KMS-11 (cell line): ENCODE measurements around the gene ZNF134.

ENCODE experiments used
- H2AFZ ChIP-seq: fragments of 200-600 bp; sonication (generic); 2 replicates; pipeline ENCODE4 v1.6.1; 2016; ENCODE audit warnings: antibody characterized with exemption, mixed run types, low read depth
- H3K27ac ChIP-seq: fragments of 200-600 bp; sonication (generic); 2 replicates; pipeline ENCODE4 v1.6.1; 2016; ENCODE audit warnings: mild to moderate bottlenecking, mixed run types
- H3K27me3 ChIP-seq: fragments of 200-600 bp; sonication (generic); 2 replicates; pipeline ENCODE4 v1.6.1; 2017; ENCODE audit warnings: mild to moderate bottlenecking, low read depth, mixed run types, moderate library complexity; ENCODE audit not compliant: insufficient read depth
- H3K36me3 ChIP-seq: fragments of 200-600 bp; sonication (generic); 2 replicates; pipeline ENCODE4 v1.6.1; 2017; ENCODE audit warnings: mild to moderate bottlenecking, mixed run types; ENCODE audit not compliant: insufficient read depth
- H3K4me1 ChIP-seq: fragments of 200-600 bp; sonication (generic); 2 replicates; pipeline ENCODE4 v1.6.1; 2016; ENCODE audit warnings: mild to moderate bottlenecking, low read depth, mixed run types; ENCODE audit not compliant: poor library complexity, severe bottlenecking
- H3K4me2 ChIP-seq: fragments of 200-600 bp; sonication (generic); 2 replicates; pipeline ENCODE4 v1.7.0; 2016; ENCODE audit warnings: mild to moderate bottlenecking, mixed run types
- H3K4me3 ChIP-seq: fragments of 200-600 bp; sonication (generic); IDR thresholded peaks from 2 replicates; pipeline ENCODE4 v1.6.1; 2017; ENCODE audit warnings: low read depth, low read length, mixed read lengths; ENCODE audit not compliant: insufficient read depth
- H3K79me2 ChIP-seq: fragments of 200-600 bp; sonication (generic); 2 replicates; pipeline ENCODE4 v1.6.1; 2016; ENCODE audit warnings: low read depth, mixed run types; ENCODE audit not compliant: insufficient read depth
- H3K9ac ChIP-seq: fragments of 200-600 bp; sonication (generic); 2 replicates; pipeline ENCODE4 v1.6.1; 2016; ENCODE audit warnings: mild to moderate bottlenecking, mixed run types
- H4K20me1 ChIP-seq: fragments of 200-600 bp; sonication (generic); 2 replicates; pipeline ENCODE4 v1.6.1; 2016; ENCODE audit warnings: mild to moderate bottlenecking, mixed run types; ENCODE audit not compliant: insufficient read depth
- CTCF ChIP-seq: fragments of 200-600 bp; sonication (generic); conservative IDR thresholded peaks from 2 replicates; pipeline ENCODE4 v1.6.1; 2017; ENCODE audit warnings: low read depth, mild to moderate bottlenecking, antibody characterized with exemption, low read length, moderate library complexity, mixed read lengths

Gene ZNF134

GRCh38 chr19:57653689-57654088, 39.6 kb downstream of the ZNF134 start:
- no peaks in the 10 kb centered on the region for H3K27me3 ChIP-seq
- H3K27ac ChIP-seq: no peak overlapping the region
- H3K9ac ChIP-seq: no peak overlapping the region
- H4K20me1 ChIP-seq: no peaks in the 10 kb centered on the region
- no peak overlapping the region for H3K4me2 ChIP-seq
- H3K36me3 ChIP-seq: no peaks in the 10 kb centered on the region
- no peaks in the 10 kb centered on the region for H3K79me2 ChIP-seq
- H3K4me1 ChIP-seq: no peaks in the 10 kb centered on the region
- TF ChIP-seq CTCF: no peak
- H2AFZ ChIP-seq: no peak overlapping the region
- no peak overlapping the region for H3K4me3 ChIP-seq

GRCh38 chr19:57655443-57655842, 41.4 kb downstream of the ZNF134 start:
- no peak overlapping the region for H3K4me3 ChIP-seq
- H3K4me1 ChIP-seq: no peaks in the 10 kb centered on the region
- no peaks in the 10 kb centered on the region for H4K20me1 ChIP-seq
- H3K9ac ChIP-seq: no peak overlapping the region
- no peak overlapping the region for H3K4me2 ChIP-seq
- no peaks in the 10 kb centered on the region for H3K27me3 ChIP-seq
- no peak overlapping the region for H2AFZ ChIP-seq
- H3K27ac ChIP-seq: no peak overlapping the region
- no peak for TF ChIP-seq CTCF
- H3K79me2 ChIP-seq: no peaks in the 10 kb centered on the region
- no peaks in the 10 kb centered on the region for H3K36me3 ChIP-seq

GRCh38 chr19:57656346-57656745, 42.3 kb downstream of the ZNF134 start:
- H3K79me2 ChIP-seq: no peaks in the 10 kb centered on the region
- no peak overlapping the region for H2AFZ ChIP-seq
- H3K9ac ChIP-seq: no peak overlapping the region
- no peak overlapping the region for H3K4me2 ChIP-seq
- no peaks in the 10 kb centered on the region for H3K27me3 ChIP-seq
- H3K4me1 ChIP-seq: no peaks in the 10 kb centered on the region
- no peak overlapping the region for H3K27ac ChIP-seq
- TF ChIP-seq CTCF: no peak
- no peaks in the 10 kb centered on the region for H3K36me3 ChIP-seq
- no peak overlapping the region for H3K4me3 ChIP-seq
- H4K20me1 ChIP-seq: no peaks in the 10 kb centered on the region

GRCh38 chr19:57664269-57665127, 50.5 kb downstream of the ZNF134 start:
- Histone ChIP-seq H3K79me2 (no peaks in the 10 kb centered on the region), H3K4me3 (no peak overlapping the region), H3K9ac (no peak overlapping the region), H3K4me2 (no peak overlapping the region), H3K4me1 (no peaks in the 10 kb centered on the region), H3K27ac (no peak overlapping the region), H3K27me3 (no peaks in the 10 kb centered on the region), H3K36me3 (no peaks in the 10 kb centered on the region), H4K20me1 (no peaks in the 10 kb centered on the region), H2AFZ (no peak overlapping the region)
- no peak for TF ChIP-seq CTCF
